Keratinocyte (primary cell): ENCODE results near the gene CTNNA3. TPM values are rescaled to one million over a fixed set of nuclear protein-coding genes. Genes with fewer than 3 reads are reported as not detected.

ENCODE experiments used
- DNase-seq: peaks from one replicate; pipeline ENCODE4 v3.0.0-alpha.2; 2011; ENCODE audit warnings: low read depth, missing footprints, low spot score
- FAIRE-seq: peaks from 2 replicates; lab custom pipeline; 2011; peaks lifted over from hg19 to GRCh38; lab: Jason Lieb, UNC
- H2AFZ ChIP-seq: 2 replicates; pipeline ENCODE4 v1.6.0; 2012; ENCODE audit warnings: low read length, control low read depth, inconsistent platforms; ENCODE audit not compliant: control insufficient read depth
- H3K27ac ChIP-seq: 2 replicates; pipeline ENCODE4 v1.5.1; 2011; ENCODE audit warnings: low read length; ENCODE audit not compliant: control insufficient read depth, insufficient read depth
- H3K27me3 ChIP-seq: 3 replicates; pipeline ENCODE4 v1.6.0; 2011; ENCODE audit warnings: low read length; ENCODE audit not compliant: control insufficient read depth, insufficient read depth; ENCODE audit errors: extremely low read depth
- H3K36me3 ChIP-seq, 2 experiments: 2 replicates in 1 of 2; 3 replicates in 1 of 2; pipeline ENCODE4 v1.5.1; 2011; ENCODE audit warnings: low read length in 2 of 2, mild to moderate bottlenecking in 1 of 2; ENCODE audit not compliant: control insufficient read depth in 2 of 2, insufficient read depth in 2 of 2; ENCODE audit errors: extremely low read depth in 1 of 2
- H3K4me1 ChIP-seq: 3 replicates; pipeline ENCODE4 v1.5.1; 2011; ENCODE audit warnings: low read length; ENCODE audit not compliant: control insufficient read depth, insufficient read depth; ENCODE audit errors: extremely low read depth
- H3K4me2 ChIP-seq: 3 replicates; pipeline ENCODE4 v1.6.0; 2011; ENCODE audit warnings: low read depth, low read length; ENCODE audit not compliant: control insufficient read depth, insufficient read depth; ENCODE audit errors: extremely low read depth
- H3K4me3 ChIP-seq, 3 experiments: fragments of 200-600 bp in 1 of 3; sonication (generic) in 1 of 3; 2 replicates in 2 of 3; 3 replicates in 1 of 3; pipeline ENCODE4 v1.5.1; 2011 to 2016; ENCODE audit warnings: low read length in 3 of 3, mild to moderate bottlenecking in 3 of 3, control low read depth in 2 of 3, inconsistent platforms in 1 of 3, low read depth in 1 of 3, mixed read lengths in 1 of 3, mixed run types in 1 of 3, moderate library complexity in 1 of 3; ENCODE audit not compliant: control insufficient read depth in 2 of 3, insufficient read depth in 2 of 3; ENCODE audit errors: extremely low read depth in 1 of 3
- H3K79me2 ChIP-seq: 2 replicates; pipeline ENCODE4 v1.6.0; 2012; ENCODE audit warnings: low read length; ENCODE audit not compliant: control insufficient read depth, insufficient read depth
- H3K9ac ChIP-seq: 3 replicates; pipeline ENCODE4 v1.6.0; 2011; ENCODE audit warnings: low read length; ENCODE audit not compliant: control insufficient read depth, insufficient read depth; ENCODE audit errors: extremely low read depth
- H3K9me1 ChIP-seq: 3 replicates; pipeline ENCODE4 v1.6.0; 2011; ENCODE audit warnings: low read length; ENCODE audit not compliant: control insufficient read depth, insufficient read depth; ENCODE audit errors: extremely low read depth
- H3K9me3 ChIP-seq: 2 replicates; pipeline ENCODE4 v1.5.1; 2012; ENCODE audit warnings: low read depth, low read length; ENCODE audit not compliant: control insufficient read depth
- H4K20me1 ChIP-seq: 3 replicates; pipeline ENCODE4 v1.6.0; 2011; ENCODE audit warnings: low read length; ENCODE audit not compliant: control insufficient read depth, insufficient read depth; ENCODE audit errors: extremely low read depth
- EZH2 ChIP-seq: IDR thresholded peaks from one replicate; pipeline ENCODE4 v1.6.1; 2012; ENCODE audit warnings: inconsistent platforms, mild to moderate bottlenecking, low read length, moderate library complexity
- dilution Hi-C: fragments of 300-500 bp; cut with MboI; formaldehyde crosslinking; loops from one replicate; pipeline ENCODE4 v1.7.0; 2020; ENCODE audit warnings: low sequenced_read_pairs; ENCODE audit not compliant: extremely low pct_ligation_motif_present
- polyA plus RNA-seq, 5 experiments: library from polyadenylated mRNA; depleted of rRNA in 3 of 5; stranded (reverse) in 3 of 5; stranded (forward) in 1 of 5; unstranded in 1 of 5; fragments of >200 nt; gene quantifications; 1 replicate in 1 of 5; 2 replicates in 3 of 5; 3 replicates in 1 of 5; pipeline versions ENCODE4 v1.2.1 to v1.2.3, GENCODE V29; 2011 to 2012; ENCODE audit warnings: missing spikeins in 2 of 5, low read depth in 1 of 5, low replicate concordance in 1 of 5
- TF ChIP-seq, protein P1 (sequence below), 3 experiments: IDR thresholded peaks in 1 of 3; conservative IDR thresholded peaks in 1 of 3; optimal IDR thresholded peaks in 1 of 3; 2 replicates in 2 of 3; 3 replicates in 1 of 3; pipeline versions ENCODE3 to v1.5.1; 2011; ENCODE audit warnings: low read length in 3 of 3, mild to moderate bottlenecking in 3 of 3, moderate library complexity in 2 of 3, control low read depth in 1 of 3, inconsistent platforms in 1 of 3; ENCODE audit not compliant: insufficient read depth in 2 of 3; ENCODE audit errors: extremely low read depth in 1 of 3

Gene CTNNA3
- polyA plus RNA-seq, 1 donor (not counting 4 experiments of a cell fraction or from before 2014, with no cell fraction given), result 0.01 TPM

GRCh38 chr10:67302701-67303100, 393.3 kb downstream of the CTNNA3 start:
- FAIRE-seq (no peak), DNase-seq (no peak)
- Histone ChIP-seq H3K4me1 (no peaks in the 10 kb centered on the region), H3K9me3 (no peaks in the 10 kb centered on the region), H3K27me3 (no peaks in the 10 kb centered on the region), H3K9me1 (no peaks in the 10 kb centered on the region), H3K79me2 (no peaks in the 10 kb centered on the region), H3K27ac (no peak overlapping the region), H3K9ac (no peak overlapping the region), H3K36me3 (no peaks in the 10 kb centered on the region), H4K20me1 (no peaks in the 10 kb centered on the region), H3K4me3 (no peak overlapping the region), H3K4me2 (no peak overlapping the region), H2AFZ (no peak overlapping the region)
- TF ChIP-seq, protein P1, sequence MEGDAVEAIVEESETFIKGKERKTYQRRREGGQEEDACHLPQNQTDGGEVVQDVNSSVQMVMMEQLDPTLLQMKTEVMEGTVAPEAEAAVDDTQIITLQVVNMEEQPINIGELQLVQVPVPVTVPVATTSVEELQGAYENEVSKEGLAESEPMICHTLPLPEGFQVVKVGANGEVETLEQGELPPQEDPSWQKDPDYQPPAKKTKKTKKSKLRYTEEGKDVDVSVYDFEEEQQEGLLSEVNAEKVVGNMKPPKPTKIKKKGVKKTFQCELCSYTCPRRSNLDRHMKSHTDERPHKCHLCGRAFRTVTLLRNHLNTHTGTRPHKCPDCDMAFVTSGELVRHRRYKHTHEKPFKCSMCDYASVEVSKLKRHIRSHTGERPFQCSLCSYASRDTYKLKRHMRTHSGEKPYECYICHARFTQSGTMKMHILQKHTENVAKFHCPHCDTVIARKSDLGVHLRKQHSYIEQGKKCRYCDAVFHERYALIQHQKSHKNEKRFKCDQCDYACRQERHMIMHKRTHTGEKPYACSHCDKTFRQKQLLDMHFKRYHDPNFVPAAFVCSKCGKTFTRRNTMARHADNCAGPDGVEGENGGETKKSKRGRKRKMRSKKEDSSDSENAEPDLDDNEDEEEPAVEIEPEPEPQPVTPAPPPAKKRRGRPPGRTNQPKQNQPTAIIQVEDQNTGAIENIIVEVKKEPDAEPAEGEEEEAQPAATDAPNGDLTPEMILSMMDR (optimal IDR thresholded peaks at IDR 0.05 in 1 of 3, IDR thresholded peaks at IDR 0.05 in 1 of 3, conservative IDR thresholded peaks at IDR 0.05 in 1 of 3; ENCODE audit: extremely low read depth in 1 of 3, insufficient read depth in 2 of 3, low read length in 3 of 3), result no peak
- dilution Hi-C loops, result no loop called here

- Histone ChIP-seq H3K9ac (no peak overlapping the region), H3K27ac (no peak overlapping the region), H3K27me3 (no peaks in the 10 kb centered on the region), H3K4me1 (no peaks in the 10 kb centered on the region), H3K9me3 (no peaks in the 10 kb centered on the region), H3K4me2 (no peak overlapping the region), H3K9me1 (no peaks in the 10 kb centered on the region), H4K20me1 (no peaks in the 10 kb centered on the region), H3K4me3 (no peak overlapping the region), H3K79me2 (no peaks in the 10 kb centered on the region), H3K36me3 (no peaks in the 10 kb centered on the region), H2AFZ (no peak overlapping the region)
- TF ChIP-seq, protein P1 (optimal IDR thresholded peaks at IDR 0.05 in 1 of 3, IDR thresholded peaks at IDR 0.05 in 1 of 3, conservative IDR thresholded peaks at IDR 0.05 in 1 of 3; ENCODE audit: extremely low read depth in 1 of 3, insufficient read depth in 2 of 3, low read length in 3 of 3), result no peak
- no peak for TF ChIP-seq EZH2
- no peak for DNase-seq
- FAIRE-seq, result no peak
- dilution Hi-C loops, result no loop called here
These were observed 396.2 kb downstream of the CTNNA3 start for GRCh38 chr10:67299761-67300160.
